Measurements from ENCODE around the gene SRGN. TPM values are rescaled to one million over a fixed set of nuclear protein-coding genes. Genes with fewer than 3 reads are reported as not detected.

Gene SRGN
- total and polyA plus RNA-seq, 2 donors = 290 to 549 TPM

DNA sequence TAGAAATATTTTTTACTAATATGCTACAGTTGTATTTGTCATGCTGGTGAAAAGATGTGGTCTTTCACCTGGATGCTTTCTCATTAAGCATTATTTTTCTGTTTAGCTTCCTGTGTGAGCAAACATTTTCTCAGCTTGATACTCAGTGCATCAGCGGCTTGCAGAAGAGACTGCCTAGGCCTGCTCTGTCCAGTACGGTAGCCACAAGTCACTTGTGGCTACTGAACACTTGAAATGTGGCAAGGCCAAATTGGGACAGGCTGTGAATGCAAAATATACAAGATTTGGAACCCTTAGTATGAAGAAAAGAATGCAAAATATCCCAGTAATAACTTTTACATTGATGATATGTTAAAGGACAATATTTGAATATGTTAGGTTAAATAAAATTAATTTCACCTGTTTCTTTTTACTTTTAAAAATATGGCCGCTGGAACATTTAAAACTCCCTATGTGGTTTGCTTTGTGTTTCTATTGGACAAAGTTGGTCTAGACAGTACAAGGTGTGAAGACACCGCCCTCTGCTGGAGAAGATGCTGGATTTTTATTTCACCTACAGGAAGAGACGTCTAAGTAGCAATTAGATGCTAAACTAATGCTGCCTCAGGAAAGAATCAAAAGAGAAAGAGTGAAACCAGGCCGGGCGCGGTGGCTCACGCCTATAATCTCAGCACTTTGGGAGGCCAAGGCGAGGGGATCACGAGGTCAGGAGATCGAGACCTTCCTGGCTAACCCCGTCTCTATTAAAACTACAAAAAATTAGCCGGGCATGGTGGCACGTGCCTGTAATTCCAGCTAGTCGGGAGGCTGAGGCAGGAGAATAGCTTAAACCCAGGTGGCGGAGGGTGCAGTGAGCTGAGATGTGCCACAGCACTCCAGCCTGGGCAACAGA lies 5.3 kb downstream of the SRGN start:
- H3K4me1 ChIP-seq (ENCODE audit: control insufficient read depth in 2 of 2, insufficient read depth in 2 of 2, low read length in 2 of 2) = peaks cover 11 to 20% of the 10 kb centered on the region in 2 donors
- H3K4me3 ChIP-seq (ENCODE audit: low read length in 2 of 2) = peak overlapping the region in 1 of 2 donors; percentile 10

DNA sequence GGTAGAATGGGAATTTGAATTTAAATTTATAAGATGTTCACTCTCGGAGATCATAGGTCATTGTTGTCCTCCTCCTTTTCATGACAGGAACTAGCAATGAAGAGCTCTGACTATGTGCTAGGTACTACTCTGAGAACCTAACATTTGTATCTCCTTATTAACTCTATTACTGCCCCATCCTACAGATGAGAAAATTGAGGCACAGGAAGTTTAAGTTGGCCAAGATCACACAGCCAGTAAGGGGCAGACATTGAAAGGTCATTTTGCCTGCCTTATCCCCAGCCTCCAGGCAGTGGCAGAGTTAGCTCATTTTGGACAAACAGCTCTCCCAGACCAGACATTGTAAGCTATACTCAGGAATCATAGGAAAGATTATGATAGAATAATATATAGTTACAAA lies 6.0 kb downstream of the SRGN start:
- WGBS = 95% methylated on average over 1 of the region's 1 CpG

More for the DNA sequence above, 5.3 kb downstream of the SRGN start:
- WGBS = 72% methylated on average over 17 of the region's 17 CpGs
- peak overlapping the region; percentile 49 to 56 for H3K27ac ChIP-seq (ENCODE audit: low read depth in 1 of 2, low read length in 1 of 2)
- H3K9me3 ChIP-seq (ENCODE audit: control insufficient read depth in 2 of 2, insufficient read depth in 1 of 2, low read length in 1 of 2) = no peaks in the 10 kb centered on the region
- DNase-seq (ENCODE audit: low read depth in 6 of 9, low spot score in 9 of 9) = peak; percentile 67 to 96 (median 91)
- no peaks in the 10 kb centered on the region for H3K27me3 ChIP-seq (ENCODE audit: control insufficient read depth in 2 of 2, insufficient read depth in 1 of 2, low read length in 1 of 2)
- H3K36me3 ChIP-seq (ENCODE audit: control insufficient read depth in 2 of 2, insufficient read depth in 2 of 2, low read length in 1 of 2) = no peaks in the 10 kb centered on the region

DNA sequence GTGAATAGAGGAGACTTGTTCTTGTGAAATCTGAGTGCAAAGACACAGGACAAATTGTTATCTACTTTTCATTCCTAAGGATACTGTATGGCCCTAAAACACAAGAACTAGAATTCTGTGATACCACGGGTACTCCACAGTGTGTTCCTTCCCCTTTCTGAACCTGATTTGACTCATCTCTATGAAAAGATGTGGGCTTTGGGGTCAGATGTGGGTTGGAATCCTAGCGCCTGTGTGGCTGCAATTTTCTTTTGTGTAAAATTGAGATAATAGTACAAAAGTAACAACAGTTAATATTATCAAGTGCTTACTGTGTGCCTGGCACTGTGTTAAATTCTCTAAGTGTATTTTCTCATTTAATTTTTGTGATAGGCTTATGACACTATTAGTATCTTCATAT lies 8.1 kb downstream of the SRGN start:
- 47% methylated on average over 2 of the region's 2 CpGs for WGBS
- peaks cover 3 to 6% of the 10 kb centered on the region in 2 donors for H3K4me1 ChIP-seq (ENCODE audit: control insufficient read depth in 2 of 2, insufficient read depth in 2 of 2, low read length in 2 of 2)
- H3K27me3 ChIP-seq (ENCODE audit: control insufficient read depth in 2 of 2, insufficient read depth in 1 of 2, low read length in 1 of 2) = no peaks in the 10 kb centered on the region

More for the DNA sequence above, 6.0 kb downstream of the SRGN start:
- Histone ChIP-seq H3K4me3 (ENCODE audit: low read length in 2 of 2) (no peak overlapping the region), H3K27ac (ENCODE audit: low read depth in 1 of 2, low read length in 1 of 2) (no peak overlapping the region), H3K27me3 (ENCODE audit: control insufficient read depth in 2 of 2, insufficient read depth in 1 of 2, low read length in 1 of 2) (no peaks in the 10 kb centered on the region), H3K9me3 (ENCODE audit: control insufficient read depth in 2 of 2, insufficient read depth in 1 of 2, low read length in 1 of 2) (no peaks in the 10 kb centered on the region), H3K4me1 (ENCODE audit: control insufficient read depth in 2 of 2, insufficient read depth in 2 of 2, low read length in 2 of 2) (peaks cover 11 to 20% of the 10 kb centered on the region in 2 donors), H3K36me3 (ENCODE audit: control insufficient read depth in 2 of 2, insufficient read depth in 2 of 2, low read length in 1 of 2) (no peaks in the 10 kb centered on the region)
- DNase-seq (ENCODE audit: low read depth in 6 of 9, low spot score in 9 of 9) = no peak

DNA sequence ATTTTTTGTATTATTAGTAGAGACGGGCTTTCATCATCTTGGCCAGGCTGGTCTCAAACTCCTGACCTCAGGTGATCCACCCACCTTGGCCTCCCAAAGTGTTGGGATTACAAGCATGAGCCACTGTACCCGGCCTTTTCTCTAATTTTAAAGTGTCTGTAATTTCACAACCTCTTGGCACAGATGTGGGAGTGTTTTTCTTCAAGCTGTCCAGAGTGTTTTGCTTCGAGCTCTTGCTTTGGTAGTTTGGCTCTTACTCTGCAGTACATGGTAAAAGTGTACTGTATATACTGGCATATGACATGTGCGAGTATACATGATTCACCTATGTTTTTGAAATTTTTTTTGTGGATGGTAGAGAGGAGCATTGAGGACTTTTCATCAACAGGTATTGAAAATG lies 9.8 kb downstream of the SRGN start:
- Histone ChIP-seq H3K27ac (ENCODE audit: low read depth in 1 of 2, low read length in 1 of 2) (no peak overlapping the region), H3K4me3 (ENCODE audit: low read length in 2 of 2) (no peak overlapping the region), H3K36me3 (ENCODE audit: control insufficient read depth in 2 of 2, insufficient read depth in 2 of 2, low read length in 1 of 2) (peaks cover 11 to 12% of the 10 kb centered on the region in 2 donors), H3K9me3 (ENCODE audit: control insufficient read depth in 2 of 2, insufficient read depth in 1 of 2, low read length in 1 of 2) (no peaks in the 10 kb centered on the region), H3K27me3 (ENCODE audit: control insufficient read depth in 2 of 2, insufficient read depth in 1 of 2, low read length in 1 of 2) (no peaks in the 10 kb centered on the region), H3K4me1 (ENCODE audit: control insufficient read depth in 2 of 2, insufficient read depth in 2 of 2, low read length in 2 of 2) (peaks cover 0 to 3% of the 10 kb centered on the region in 2 donors)
- WGBS = 95% methylated on average over 4 of the region's 4 CpGs
- no peak for DNase-seq (ENCODE audit: low read depth in 6 of 9, low spot score in 9 of 9)

More for the DNA sequence above, 8.1 kb downstream of the SRGN start:
- Histone ChIP-seq H3K9me3 (ENCODE audit: control insufficient read depth in 2 of 2, insufficient read depth in 1 of 2, low read length in 1 of 2) (no peaks in the 10 kb centered on the region), H3K4me3 (ENCODE audit: low read length in 2 of 2) (no peak overlapping the region), H3K36me3 (ENCODE audit: control insufficient read depth in 2 of 2, insufficient read depth in 2 of 2, low read length in 1 of 2) (peaks cover 4 to 11% of the 10 kb centered on the region in 2 donors), H3K27ac (ENCODE audit: low read depth in 1 of 2, low read length in 1 of 2) (no peak overlapping the region)
- DNase-seq (ENCODE audit: low read depth in 6 of 9, low spot score in 9 of 9) = no peak

DNA sequence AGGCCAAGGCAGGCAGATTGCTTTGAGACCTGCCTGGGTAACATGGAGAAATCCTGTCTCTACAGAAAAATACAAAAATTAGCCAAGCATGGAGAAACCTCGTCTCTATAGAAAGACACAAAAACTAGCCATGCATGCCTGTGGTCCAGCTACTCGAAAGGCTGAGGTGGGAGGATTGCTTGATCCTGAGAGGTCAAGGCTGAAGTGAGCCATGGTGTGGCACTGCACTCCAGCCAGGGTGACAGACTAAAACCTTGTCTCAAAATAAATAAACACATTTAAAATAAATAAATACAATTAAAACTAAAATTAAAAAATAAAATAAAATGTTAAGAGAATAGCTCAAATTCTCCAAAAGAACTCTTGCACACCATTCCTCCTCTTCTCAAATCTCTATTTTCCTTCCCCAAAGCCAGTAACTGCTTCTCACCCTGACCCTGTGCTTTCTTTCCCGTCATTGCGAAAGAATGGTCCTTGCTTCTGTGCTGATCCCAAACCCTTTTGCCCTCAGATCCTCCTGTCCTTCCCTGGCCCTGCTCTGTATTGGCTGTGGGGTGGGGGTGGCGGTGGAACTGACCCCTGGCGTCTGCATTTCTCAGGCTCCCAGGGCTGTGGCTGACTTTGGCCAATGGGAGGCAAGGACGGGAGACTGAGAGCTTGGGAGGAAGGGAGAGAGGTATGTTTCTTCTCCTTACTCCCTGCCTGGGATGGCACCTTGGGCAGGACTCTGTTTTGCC lies 12.4 kb downstream of the SRGN start:
- Histone ChIP-seq H3K4me1 (ENCODE audit: control insufficient read depth in 2 of 2, insufficient read depth in 2 of 2, low read length in 2 of 2) (no peaks in the 10 kb centered on the region), H3K9me3 (ENCODE audit: control insufficient read depth in 2 of 2, insufficient read depth in 1 of 2, low read length in 1 of 2) (no peaks in the 10 kb centered on the region), H3K36me3 (ENCODE audit: control insufficient read depth in 2 of 2, insufficient read depth in 2 of 2, low read length in 1 of 2) (peaks cover 20 to 22% of the 10 kb centered on the region in 2 donors), H3K27me3 (ENCODE audit: control insufficient read depth in 2 of 2, insufficient read depth in 1 of 2, low read length in 1 of 2) (no peaks in the 10 kb centered on the region), H3K27ac (ENCODE audit: low read depth in 1 of 2, low read length in 1 of 2) (no peak overlapping the region), H3K4me3 (ENCODE audit: low read length in 2 of 2) (no peak overlapping the region)
- no peak for DNase-seq (ENCODE audit: low read depth in 6 of 9, low spot score in 9 of 9)
- 96% methylated on average over 7 of the region's 7 CpGs for WGBS

DNA sequence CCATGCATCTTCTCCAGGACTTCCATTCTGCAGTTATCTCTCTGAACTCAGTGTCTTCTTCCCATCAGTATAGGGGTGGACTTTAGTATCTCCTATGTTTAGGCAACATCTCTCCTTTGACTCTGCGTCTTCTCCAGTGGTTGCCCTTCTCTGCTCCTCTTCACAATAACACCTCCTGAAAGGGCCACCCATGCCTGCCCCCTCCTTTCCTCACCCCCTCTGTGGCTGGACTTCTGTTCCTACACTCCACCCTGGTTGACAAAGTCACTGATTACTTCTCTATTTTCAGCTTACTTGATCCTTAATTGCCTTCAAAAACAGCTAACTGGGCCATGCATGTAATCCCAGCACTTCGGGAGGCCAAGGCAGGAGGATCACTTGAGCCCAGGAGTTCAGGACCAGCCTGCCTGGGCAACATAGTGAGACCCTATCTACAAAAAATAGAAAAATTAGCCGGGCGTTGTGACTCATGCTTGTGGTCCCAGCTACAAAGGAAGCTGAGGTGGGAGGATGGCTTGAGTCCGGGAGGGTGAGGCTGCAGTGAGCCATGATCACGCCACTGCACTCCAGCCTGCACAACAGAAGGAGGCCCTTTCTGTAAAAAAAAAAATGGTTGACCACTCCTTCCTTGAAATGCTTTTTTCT lies 13.7 kb downstream of the SRGN start:
- WGBS = 82% methylated on average over 6 of the region's 6 CpGs
- no peaks in the 10 kb centered on the region for H3K9me3 ChIP-seq (ENCODE audit: control insufficient read depth in 2 of 2, insufficient read depth in 1 of 2, low read length in 1 of 2)
- DNase-seq (ENCODE audit: low read depth in 6 of 9, low spot score in 9 of 9) = no peak
- H3K4me1 ChIP-seq (ENCODE audit: control insufficient read depth in 2 of 2, insufficient read depth in 2 of 2, low read length in 2 of 2) = no peaks in the 10 kb centered on the region
- H3K27me3 ChIP-seq (ENCODE audit: control insufficient read depth in 2 of 2, insufficient read depth in 1 of 2, low read length in 1 of 2) = no peaks in the 10 kb centered on the region
- H3K27ac ChIP-seq (ENCODE audit: low read depth in 1 of 2, low read length in 1 of 2) = no peak overlapping the region
- H3K36me3 ChIP-seq (ENCODE audit: control insufficient read depth in 2 of 2, insufficient read depth in 2 of 2, low read length in 1 of 2) = peaks cover 22 to 24% of the 10 kb centered on the region in 2 donors
- no peak overlapping the region for H3K4me3 ChIP-seq (ENCODE audit: low read length in 2 of 2)

DNA sequence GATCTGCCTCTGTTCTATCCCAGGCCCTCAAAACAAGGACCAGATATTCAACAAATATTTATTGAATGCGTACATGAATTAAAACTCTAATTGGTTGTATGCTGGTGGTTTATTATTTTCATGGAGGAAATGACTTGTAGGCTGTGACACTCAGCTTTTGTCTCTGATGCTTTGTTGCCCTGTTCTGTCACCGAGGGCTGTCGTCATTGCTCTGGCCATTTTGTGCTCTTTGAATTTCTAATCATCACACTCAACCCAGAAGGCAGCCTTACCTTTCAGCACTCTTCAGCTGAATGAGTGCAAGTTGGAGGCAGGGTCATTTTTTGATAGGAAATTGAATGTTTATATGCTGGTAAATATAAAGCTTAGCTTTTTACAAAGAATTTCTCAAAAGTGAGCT lies 14.5 kb downstream of the SRGN start:
- H3K27me3 ChIP-seq (ENCODE audit: control insufficient read depth in 2 of 2, insufficient read depth in 1 of 2, low read length in 1 of 2) = no peaks in the 10 kb centered on the region
- H3K27ac ChIP-seq (ENCODE audit: low read depth in 1 of 2, low read length in 1 of 2) = no peak overlapping the region
- no peak for DNase-seq (ENCODE audit: low read depth in 6 of 9, low spot score in 9 of 9)
- no peaks in the 10 kb centered on the region for H3K9me3 ChIP-seq (ENCODE audit: control insufficient read depth in 2 of 2, insufficient read depth in 1 of 2, low read length in 1 of 2)
- H3K4me1 ChIP-seq (ENCODE audit: control insufficient read depth in 2 of 2, insufficient read depth in 2 of 2, low read length in 2 of 2) = no peaks in the 10 kb centered on the region
- 98% methylated on average over 3 of the region's 3 CpGs for WGBS
- H3K36me3 ChIP-seq (ENCODE audit: control insufficient read depth in 2 of 2, insufficient read depth in 2 of 2, low read length in 1 of 2) = peaks cover 22 to 24% of the 10 kb centered on the region in 2 donors
- no peak overlapping the region for H3K4me3 ChIP-seq (ENCODE audit: low read length in 2 of 2)

DNA sequence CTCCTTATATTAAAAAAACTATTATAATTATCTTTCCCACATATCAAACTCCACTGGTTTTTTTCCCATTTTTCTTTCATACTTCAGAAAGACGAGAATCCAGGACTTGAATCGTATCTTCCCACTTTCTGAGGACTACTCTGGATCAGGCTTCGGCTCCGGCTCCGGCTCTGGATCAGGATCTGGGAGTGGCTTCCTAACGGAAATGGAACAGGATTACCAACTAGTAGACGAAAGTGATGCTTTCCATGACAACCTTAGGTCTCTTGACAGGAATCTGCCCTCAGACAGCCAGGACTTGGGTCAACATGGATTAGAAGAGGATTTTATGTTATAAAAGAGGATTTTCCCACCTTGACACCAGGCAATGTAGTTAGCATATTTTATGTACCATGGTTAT lies 15.9 kb downstream of the SRGN start:
- H3K27ac ChIP-seq (ENCODE audit: low read depth in 1 of 2, low read length in 1 of 2) = no peak overlapping the region
- peaks cover 22 to 24% of the 10 kb centered on the region in 2 donors for H3K36me3 ChIP-seq (ENCODE audit: control insufficient read depth in 2 of 2, insufficient read depth in 2 of 2, low read length in 1 of 2)
- WGBS = 90% methylated on average over 7 of the region's 7 CpGs
- no peaks in the 10 kb centered on the region for H3K4me1 ChIP-seq (ENCODE audit: control insufficient read depth in 2 of 2, insufficient read depth in 2 of 2, low read length in 2 of 2)
- H3K9me3 ChIP-seq (ENCODE audit: control insufficient read depth in 2 of 2, insufficient read depth in 1 of 2, low read length in 1 of 2) = no peaks in the 10 kb centered on the region
- no peaks in the 10 kb centered on the region for H3K27me3 ChIP-seq (ENCODE audit: control insufficient read depth in 2 of 2, insufficient read depth in 1 of 2, low read length in 1 of 2)
- no peak for DNase-seq (ENCODE audit: low read depth in 6 of 9, low spot score in 9 of 9)
- no peak overlapping the region for H3K4me3 ChIP-seq (ENCODE audit: low read length in 2 of 2)
